ENCODE measurements around the gene TLR10. TPM values are rescaled to one million over a fixed set of nuclear protein-coding genes. Genes with fewer than 3 reads are reported as not detected.

The TLR10 gene
- total RNA-seq, 6 experiments from 2014 or later, result not detected

DNA sequence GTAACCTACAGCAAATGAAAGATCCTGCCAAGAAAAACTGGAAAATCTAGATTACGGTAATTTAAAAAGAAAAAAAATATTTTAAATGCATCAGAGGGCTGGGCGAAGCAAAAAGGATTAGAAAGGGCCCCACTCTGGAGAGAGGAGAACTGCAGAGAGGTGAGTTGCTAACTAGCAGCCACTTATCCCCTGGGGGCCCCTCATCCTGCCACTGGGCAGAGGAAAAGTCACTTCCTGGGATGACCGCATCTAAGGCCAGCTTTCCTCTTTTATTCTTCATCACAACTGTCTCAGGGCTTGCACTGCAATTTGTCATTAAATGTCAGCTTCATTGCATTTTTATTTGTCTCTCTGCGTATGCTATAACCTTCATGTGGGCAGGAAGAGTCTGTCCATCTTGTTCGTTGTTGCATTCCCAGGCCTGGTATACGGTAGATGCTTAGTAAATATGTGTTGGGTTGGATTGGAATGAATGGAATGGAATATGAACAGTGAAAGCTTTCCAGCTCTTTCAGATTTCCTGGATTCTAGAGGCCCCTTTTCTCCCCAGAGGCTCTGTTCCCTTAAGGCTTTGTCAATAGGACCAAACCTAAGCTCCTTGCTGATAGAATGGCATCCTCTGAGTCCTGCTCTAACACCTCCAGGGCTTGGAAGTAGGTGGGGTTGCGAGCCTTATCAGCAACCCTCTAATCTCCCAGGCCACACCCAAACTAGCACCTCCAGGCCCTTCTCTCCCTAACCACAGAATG lies 58.9 kb downstream of the TLR10 start:
- no peak for DNase-seq
- no peaks in the 10 kb centered on the region for H3K36me3 Mint-ChIP-seq (ENCODE audit: low read depth)
- no peak overlapping the region for H3K4me3 Mint-ChIP-seq
- H3K9me3 Mint-ChIP-seq, result no peaks in the 10 kb centered on the region
- no peak overlapping the region for H3K27ac Mint-ChIP-seq
- H3K4me1 Mint-ChIP-seq (ENCODE audit: low read depth), result peaks cover 10% of the 10 kb centered on the region
- TF ChIP-seq, protein P1, sequence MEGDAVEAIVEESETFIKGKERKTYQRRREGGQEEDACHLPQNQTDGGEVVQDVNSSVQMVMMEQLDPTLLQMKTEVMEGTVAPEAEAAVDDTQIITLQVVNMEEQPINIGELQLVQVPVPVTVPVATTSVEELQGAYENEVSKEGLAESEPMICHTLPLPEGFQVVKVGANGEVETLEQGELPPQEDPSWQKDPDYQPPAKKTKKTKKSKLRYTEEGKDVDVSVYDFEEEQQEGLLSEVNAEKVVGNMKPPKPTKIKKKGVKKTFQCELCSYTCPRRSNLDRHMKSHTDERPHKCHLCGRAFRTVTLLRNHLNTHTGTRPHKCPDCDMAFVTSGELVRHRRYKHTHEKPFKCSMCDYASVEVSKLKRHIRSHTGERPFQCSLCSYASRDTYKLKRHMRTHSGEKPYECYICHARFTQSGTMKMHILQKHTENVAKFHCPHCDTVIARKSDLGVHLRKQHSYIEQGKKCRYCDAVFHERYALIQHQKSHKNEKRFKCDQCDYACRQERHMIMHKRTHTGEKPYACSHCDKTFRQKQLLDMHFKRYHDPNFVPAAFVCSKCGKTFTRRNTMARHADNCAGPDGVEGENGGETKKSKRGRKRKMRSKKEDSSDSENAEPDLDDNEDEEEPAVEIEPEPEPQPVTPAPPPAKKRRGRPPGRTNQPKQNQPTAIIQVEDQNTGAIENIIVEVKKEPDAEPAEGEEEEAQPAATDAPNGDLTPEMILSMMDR (IDR thresholded peaks at IDR 0.05), result no peak
- H3K27me3 Mint-ChIP-seq (ENCODE audit: insufficient read depth), result peaks cover 10% of the 10 kb centered on the region

DNA sequence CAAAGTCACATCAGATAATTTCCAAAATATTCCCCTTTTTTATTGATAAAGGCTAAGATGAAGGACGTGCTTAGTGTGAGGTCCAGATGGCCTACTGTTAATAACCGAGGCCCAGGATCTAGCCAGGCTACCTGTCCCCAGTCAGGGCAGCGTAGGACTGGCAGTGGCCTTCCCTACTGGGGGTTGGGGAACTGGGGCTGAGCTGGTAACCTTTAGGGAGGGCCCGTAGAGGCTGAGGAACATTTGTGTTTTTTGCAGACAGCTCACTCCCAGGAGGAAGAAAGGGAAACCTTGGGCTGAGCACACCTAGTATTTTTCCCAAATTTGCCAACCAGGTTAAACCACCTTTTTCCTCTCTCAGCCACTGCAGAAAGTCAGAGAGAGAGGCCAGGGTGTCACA lies 59.7 kb downstream of the TLR10 start:
- H3K27me3 Mint-ChIP-seq (ENCODE audit: insufficient read depth), result peaks cover 8% of the 10 kb centered on the region
- no peak overlapping the region for H3K4me3 Mint-ChIP-seq
- TF ChIP-seq, protein P1 (IDR thresholded peaks at IDR 0.05), result no peak
- DNase-seq, result no peak
- H3K27ac Mint-ChIP-seq, result no peak overlapping the region
- H3K4me1 Mint-ChIP-seq (ENCODE audit: low read depth), result peaks cover 11% of the 10 kb centered on the region
- no peaks in the 10 kb centered on the region for H3K36me3 Mint-ChIP-seq (ENCODE audit: low read depth)
- no peaks in the 10 kb centered on the region for H3K9me3 Mint-ChIP-seq

Other genes starting within 250 kb of the TLR10 start
- gene KLF3, start 118.8 kb downstream of the TLR10 start, total RNA-seq (2021; fragmentation: NEBNext Ultra II Directional; extraction: Animal tissue kit (Norgen Biotek cat#: 25700)), result 10 to 100 TPM; 10.7 to 17.1 (median 14.0) TPM
- under 1 TPM in 2 of 6 experiments, not detected in 4; 0.07 to 0.10 TPM for gene TLR1, start 21.8 kb upstream of the TLR10 start, total RNA-seq (2021; fragmentation: NEBNext Ultra II Directional; extraction: Animal tissue kit (Norgen Biotek cat#: 25700))
- 1 to 10 TPM in 3 of 6 experiments, under 1 TPM in 3; 0.76 to 1.3 (median 0.97) TPM for gene TLR6, start 73.8 kb upstream of the TLR10 start, total RNA-seq (2021; fragmentation: NEBNext Ultra II Directional; extraction: Animal tissue kit (Norgen Biotek cat#: 25700))
- gene FAM114A1, start 84.8 kb upstream of the TLR10 start, total RNA-seq (2021; fragmentation: NEBNext Ultra II Directional; extraction: Animal tissue kit (Norgen Biotek cat#: 25700)), result 100 to 1,000 TPM; 161 to 210 (median 187) TPM
- gene TMEM156, start 249.4 kb upstream of the TLR10 start, total RNA-seq (2021; fragmentation: NEBNext Ultra II Directional; extraction: Animal tissue kit (Norgen Biotek cat#: 25700)), result under 1 TPM; 0.07 to 0.48 (median 0.41) TPM

Measured in HFFc6 (cell line).